HCT116 (cell line): ENCODE measurements around the gene CDH11. TPM values are rescaled to one million over a fixed set of nuclear protein-coding genes. Genes with fewer than 3 reads are reported as not detected.

Experiments
- ATAC-seq: fragments of 200-7000 bp; cut with Tn5 transposase; 2 replicates; pipeline ENCODE4 v1.9.1; 2020; ENCODE audit warnings: mild to moderate bottlenecking, moderate library complexity
- BruUV-seq: library from RNA; stranded (reverse); fragments of 400-500 nt; replicated peaks from 2 replicates; lab custom pipeline; 2021; lab: Mats Ljungman, UMichigan
- CTCF ChIA-PET: fragments of 300-600 bp; sonication (Branson Sonifier 250); formaldehyde crosslinking; loops from one replicate; lab custom pipeline; 2021; ENCODE audit warnings: antibody characterized with exemption; lab: Charles Lee
- POLR2A ChIA-PET: fragments of 300-600, 350-600 bp; sonication (Branson Sonifier 250); formaldehyde crosslinking; loops from one replicate; lab custom pipeline; 2021; ENCODE audit warnings: antibody characterized with exemption; lab: Charles Lee
- RAD21 ChIA-PET, 2 experiments: fragments of 300-600 bp; sonication (Branson Sonifier 250); formaldehyde crosslinking; loops; one replicate each; lab custom pipeline; 2023; ENCODE audit warnings: low total read pairs in 2 of 2; ENCODE audit not compliant: uncharacterized antibody in 2 of 2, unreplicated experiment in 2 of 2, low non-redundant PET in 1 of 2; lab: Charles Lee
- DNase-seq: peaks from one replicate; pipeline ENCODE4 v3.0.0-alpha.2; 2010; ENCODE audit warnings: low read depth, low spot score
- H2AFZ ChIP-seq: fragments of 200-600 bp; shearing (Covaris generic), sonication (generic); 2 replicates; pipeline ENCODE4 v1.6.1; 2017; ENCODE audit warnings: low read depth, mixed run types, mixed read lengths, antibody characterized with exemption, low read length; ENCODE audit not compliant: poor library complexity, severe bottlenecking
- H3K27ac ChIP-seq: 2 replicates; pipeline ENCODE4 v1.5.1; 2012; ENCODE audit warnings: low read depth, low read length
- H3K27me3 ChIP-seq: fragments of 200-600 bp; sonication (generic); 2 replicates; pipeline ENCODE4 v1.6.1; 2016; ENCODE audit warnings: mixed run types, low read length, mixed read lengths; ENCODE audit not compliant: insufficient read depth
- H3K36me3 ChIP-seq, 2 experiments: fragments of 200-500 bp in 1 of 2; fragments of 200-600 bp in 1 of 2; sonication (Bioruptor generic) in 1 of 2; sonication (generic) in 1 of 2; 2 replicates each; pipeline versions ENCODE4 v1.5.1 to v1.6.1; 2014 to 2016; ENCODE audit warnings: low read length in 2 of 2, inconsistent platforms in 1 of 2, mixed read lengths in 1 of 2, mixed run types in 1 of 2; ENCODE audit not compliant: insufficient read depth in 2 of 2, control insufficient read depth in 1 of 2
- H3K4me1 ChIP-seq, 2 experiments: fragments of 200-600 bp in 1 of 2; sonication (generic) in 1 of 2; 2 replicates each; pipeline versions ENCODE4 v1.5.1 to v1.6.1; 2012 to 2017; ENCODE audit warnings: low read length in 2 of 2, inconsistent platforms in 1 of 2, mild to moderate bottlenecking in 1 of 2, mixed read lengths in 1 of 2, mixed run types in 1 of 2, moderate library complexity in 1 of 2; ENCODE audit not compliant: insufficient read depth in 2 of 2, control insufficient read depth in 1 of 2
- H3K4me2 ChIP-seq: fragments of 200-600 bp; sonication (generic); 2 replicates; pipeline ENCODE4 v1.6.1; 2017; ENCODE audit warnings: mixed run types, low read length, mixed read lengths
- H3K4me3 ChIP-seq, 2 experiments: fragments of 200-600 bp in 1 of 2; sonication (generic) in 1 of 2; replicated peaks in 1 of 2; 2 replicates each; pipeline ENCODE4 v1.5.1; 2011 to 2016; ENCODE audit warnings: low read length in 2 of 2, control low read depth in 1 of 2, low read depth in 1 of 2, mild to moderate bottlenecking in 1 of 2, mixed read lengths in 1 of 2, mixed run types in 1 of 2
- H3K79me2 ChIP-seq: fragments of 200-600 bp; sonication (generic); 2 replicates; pipeline ENCODE4 v1.6.1; 2017; ENCODE audit warnings: mild to moderate bottlenecking, mixed run types, low read length, moderate library complexity, mixed read lengths; ENCODE audit not compliant: insufficient read depth
- H3K9ac ChIP-seq: fragments of 200-600 bp; sonication (generic); 2 replicates; pipeline ENCODE4 v1.6.1; 2016; ENCODE audit warnings: low read length, mixed read lengths
- H3K9me2 ChIP-seq: fragments of 200-600 bp; sonication (generic), shearing (Covaris generic); 2 replicates; pipeline ENCODE4 v1.6.1; 2017; ENCODE audit warnings: mixed run types, mild to moderate bottlenecking, moderate library complexity; ENCODE audit not compliant: insufficient read depth
- H3K9me3 ChIP-seq, 2 experiments: fragments of 200-500 bp in 1 of 2; fragments of 200-600 bp in 1 of 2; sonication (Bioruptor generic) in 1 of 2; sonication (generic) in 1 of 2; 2 replicates each; pipeline ENCODE4 v1.6.1; 2014 to 2017; ENCODE audit warnings: low read length in 2 of 2, mixed read lengths in 2 of 2, inconsistent platforms in 1 of 2, low read depth in 1 of 2, mild to moderate bottlenecking in 1 of 2, mixed run types in 1 of 2, moderate library complexity in 1 of 2; ENCODE audit not compliant: control insufficient read depth in 1 of 2, insufficient read depth in 1 of 2
- H4K20me1 ChIP-seq: fragments of 200-600 bp; sonication (generic), shearing (Covaris generic); 2 replicates; pipeline ENCODE4 v1.6.1; 2017; ENCODE audit warnings: mixed run types, mild to moderate bottlenecking, moderate library complexity; ENCODE audit not compliant: insufficient read depth
- CEBPB ChIP-seq: IDR thresholded peaks from 2 replicates; pipeline ENCODE4 v1.6.1; 2012; ENCODE audit warnings: low read depth
- POLR2A ChIP-seq: IDR thresholded peaks from 2 replicates; pipeline ENCODE4 v1.7.0; 2011; ENCODE audit warnings: borderline replicate concordance; ENCODE audit not compliant: insufficient read depth, insufficient read length; ENCODE audit errors: extremely low read depth
- SRF ChIP-seq: IDR thresholded peaks from 2 replicates; pipeline ENCODE4 v1.6.1; 2012; ENCODE audit warnings: low read depth
- TCF7L2 ChIP-seq: IDR thresholded peaks from 2 replicates; pipeline ENCODE4 v1.7.0; 2011; ENCODE audit warnings: borderline replicate concordance, inconsistent platforms; ENCODE audit not compliant: insufficient read depth, insufficient read length; ENCODE audit errors: extremely low read depth
- YY1 ChIP-seq: IDR thresholded peaks from 2 replicates; pipeline ENCODE4 v1.6.1; 2011; ENCODE audit warnings: low read length, low read depth, moderate library complexity, mild to moderate bottlenecking; ENCODE audit not compliant: insufficient replicate concordance; ENCODE audit errors: extremely low read depth
- ZNF274 ChIP-seq: fragments of 200-500 bp; sonication (Bioruptor generic); IDR thresholded peaks from 2 replicates; pipeline ENCODE4 v1.6.1; 2014; ENCODE audit warnings: mild to moderate bottlenecking, low read depth, low read length, inconsistent platforms
- intact Hi-C: fragments of 100-400 bp; cut with micrococcal nuclease; formaldehyde crosslinking; loops from 2 replicates; pipeline ENCODE4 v1.10.0; 2022
- total RNA-seq: library from RNA; stranded (reverse); gene quantifications from one replicate; pipeline ENCODE4 v1.2.1, GENCODE V29; 2021; ENCODE audit not compliant: unreplicated experiment
- TF ChIP-seq, protein P1 (sequence below): IDR thresholded peaks from 2 replicates; pipeline ENCODE4 v1.6.1; 2011; ENCODE audit warnings: mild to moderate bottlenecking, low read length, moderate library complexity; ENCODE audit not compliant: insufficient replicate concordance; ENCODE audit errors: extremely low read depth
- TF ChIP-seq, protein P2 (sequence below): IDR thresholded peaks from 2 replicates; pipeline ENCODE4 v1.6.1; 2012; ENCODE audit warnings: low read depth

The CDH11 gene
- total RNA-seq, 1 experiment from 2014 or later: 0.52 TPM

DNA sequence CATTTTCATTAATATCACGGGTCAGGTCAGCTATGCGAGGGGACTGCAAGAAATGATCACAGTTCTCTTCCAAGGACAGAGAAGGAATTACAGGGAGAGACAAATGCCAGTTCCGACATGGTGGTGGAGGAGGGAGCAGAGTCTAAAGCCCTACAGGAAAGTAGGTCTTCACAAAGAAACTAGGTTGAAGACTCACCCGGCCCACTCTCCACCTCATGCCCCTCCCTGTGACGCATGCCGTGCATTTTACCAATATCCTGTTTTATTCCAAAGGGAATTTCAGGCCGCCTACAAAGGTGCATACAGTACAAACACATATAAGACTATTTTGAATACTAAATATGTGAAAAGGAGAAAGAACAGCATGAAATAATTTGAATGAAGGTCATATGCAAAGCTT lies 56.8 kb downstream of the CDH11 start (continued):
- TF ChIP-seq, protein P1, sequence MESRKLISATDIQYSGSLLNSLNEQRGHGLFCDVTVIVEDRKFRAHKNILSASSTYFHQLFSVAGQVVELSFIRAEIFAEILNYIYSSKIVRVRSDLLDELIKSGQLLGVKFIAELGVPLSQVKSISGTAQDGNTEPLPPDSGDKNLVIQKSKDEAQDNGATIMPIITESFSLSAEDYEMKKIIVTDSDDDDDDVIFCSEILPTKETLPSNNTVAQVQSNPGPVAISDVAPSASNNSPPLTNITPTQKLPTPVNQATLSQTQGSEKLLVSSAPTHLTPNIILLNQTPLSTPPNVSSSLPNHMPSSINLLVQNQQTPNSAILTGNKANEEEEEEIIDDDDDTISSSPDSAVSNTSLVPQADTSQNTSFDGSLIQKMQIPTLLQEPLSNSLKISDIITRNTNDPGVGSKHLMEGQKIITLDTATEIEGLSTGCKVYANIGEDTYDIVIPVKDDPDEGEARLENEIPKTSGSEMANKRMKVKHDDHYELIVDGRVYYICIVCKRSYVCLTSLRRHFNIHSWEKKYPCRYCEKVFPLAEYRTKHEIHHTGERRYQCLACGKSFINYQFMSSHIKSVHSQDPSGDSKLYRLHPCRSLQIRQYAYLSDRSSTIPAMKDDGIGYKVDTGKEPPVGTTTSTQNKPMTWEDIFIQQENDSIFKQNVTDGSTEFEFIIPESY: no peak

DNA sequence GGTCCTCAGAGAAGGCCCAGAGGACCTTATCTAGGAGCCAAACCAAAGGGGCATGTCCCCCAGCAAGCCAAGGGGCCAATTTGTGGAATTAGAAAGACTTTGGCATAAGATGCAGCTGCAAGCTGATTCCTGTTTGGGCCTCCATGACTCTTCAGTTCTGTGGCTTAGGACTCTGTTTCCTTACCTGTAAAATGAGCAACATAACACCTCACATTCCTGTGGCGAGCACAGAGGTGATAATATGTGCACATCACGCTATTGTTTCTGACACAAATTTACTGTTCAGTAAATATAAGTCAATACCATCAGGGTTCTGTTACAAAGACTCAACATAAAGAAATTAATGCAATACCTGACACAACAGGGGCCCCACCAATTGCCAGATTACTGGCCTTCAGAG lies 57.7 kb downstream of the CDH11 start:
- no peak for DNase-seq
- H3K9ac ChIP-seq: no peak overlapping the region
- ChIA-PET POLR2A (no interaction called here), CTCF (no interaction called here), RAD21 (no interaction called here)
- H3K27me3 ChIP-seq: no peaks in the 10 kb centered on the region
- H3K9me2 ChIP-seq: no peaks in the 10 kb centered on the region
- H3K4me1 ChIP-seq: no peaks in the 10 kb centered on the region
- H4K20me1 ChIP-seq: no peaks in the 10 kb centered on the region
- BruUV-seq: no TSS peak
- no peak overlapping the region for H2AFZ ChIP-seq
- no peak overlapping the region for H3K4me2 ChIP-seq
- TF ChIP-seq YY1 (no peak), CEBPB (no peak), SRF (no peak), ZNF274 (no peak), TCF7L2 (no peak), POLR2A (no peak)
- TF ChIP-seq, protein P2, sequence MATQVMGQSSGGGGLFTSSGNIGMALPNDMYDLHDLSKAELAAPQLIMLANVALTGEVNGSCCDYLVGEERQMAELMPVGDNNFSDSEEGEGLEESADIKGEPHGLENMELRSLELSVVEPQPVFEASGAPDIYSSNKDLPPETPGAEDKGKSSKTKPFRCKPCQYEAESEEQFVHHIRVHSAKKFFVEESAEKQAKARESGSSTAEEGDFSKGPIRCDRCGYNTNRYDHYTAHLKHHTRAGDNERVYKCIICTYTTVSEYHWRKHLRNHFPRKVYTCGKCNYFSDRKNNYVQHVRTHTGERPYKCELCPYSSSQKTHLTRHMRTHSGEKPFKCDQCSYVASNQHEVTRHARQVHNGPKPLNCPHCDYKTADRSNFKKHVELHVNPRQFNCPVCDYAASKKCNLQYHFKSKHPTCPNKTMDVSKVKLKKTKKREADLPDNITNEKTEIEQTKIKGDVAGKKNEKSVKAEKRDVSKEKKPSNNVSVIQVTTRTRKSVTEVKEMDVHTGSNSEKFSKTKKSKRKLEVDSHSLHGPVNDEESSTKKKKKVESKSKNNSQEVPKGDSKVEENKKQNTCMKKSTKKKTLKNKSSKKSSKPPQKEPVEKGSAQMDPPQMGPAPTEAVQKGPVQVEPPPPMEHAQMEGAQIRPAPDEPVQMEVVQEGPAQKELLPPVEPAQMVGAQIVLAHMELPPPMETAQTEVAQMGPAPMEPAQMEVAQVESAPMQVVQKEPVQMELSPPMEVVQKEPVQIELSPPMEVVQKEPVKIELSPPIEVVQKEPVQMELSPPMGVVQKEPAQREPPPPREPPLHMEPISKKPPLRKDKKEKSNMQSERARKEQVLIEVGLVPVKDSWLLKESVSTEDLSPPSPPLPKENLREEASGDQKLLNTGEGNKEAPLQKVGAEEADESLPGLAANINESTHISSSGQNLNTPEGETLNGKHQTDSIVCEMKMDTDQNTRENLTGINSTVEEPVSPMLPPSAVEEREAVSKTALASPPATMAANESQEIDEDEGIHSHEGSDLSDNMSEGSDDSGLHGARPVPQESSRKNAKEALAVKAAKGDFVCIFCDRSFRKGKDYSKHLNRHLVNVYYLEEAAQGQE: no peak
- TF ChIP-seq, all 23 proteins: peak for 0
- H3K27ac ChIP-seq: no peak overlapping the region
- H3K79me2 ChIP-seq: no peaks in the 10 kb centered on the region
- no peaks in the 10 kb centered on the region for H3K36me3 ChIP-seq
- intact Hi-C loops: no loop called here
- no peak overlapping the region for H3K4me3 ChIP-seq
- peaks cover 0 to 30% of the 10 kb centered on the region in 2 experiments; a peak in 2 of 4 replicates for H3K9me3 ChIP-seq
- ATAC-seq: no peak
